ENCODE data around the gene TMEM132C.

GRCh38 chr12:128426511-128426910 lies 159.5 kb downstream of the TMEM132C start:
- TF ChIP-seq TAF1 (IDR thresholded peaks at IDR 0.05; ENCODE audit: borderline replicate concordance, insufficient read depth, low read length): no peak
- no peak for TF ChIP-seq POLR2AphosphoS5 (IDR thresholded peaks at IDR 0.05; ENCODE audit: low read depth, low read length)
